ENCODE data around the gene UMODL1.

GRCh38 chr21:42117229-42117966, 46.3 kb downstream of the UMODL1 start:
- no peak for TF ChIP-seq POLR2AphosphoS5 (IDR thresholded peaks at IDR 0.05)
- TF ChIP-seq CTCF (IDR thresholded peaks at IDR 0.05), result peak; percentile 78 to 91
- TF ChIP-seq POLR2A (IDR thresholded peaks at IDR 0.05), result no peak
- TF ChIP-seq EP300 (IDR thresholded peaks at IDR 0.05), result no peak

Data from suprapubic skin (tissue), 4 donors.